ENCODE data around the gene ARHGAP10.

Gene ARHGAP10

GRCh38 chr4:147770831-147771230 lies 38.9 kb downstream of the ARHGAP10 start:
- DNase-seq, result no peak

DNA sequence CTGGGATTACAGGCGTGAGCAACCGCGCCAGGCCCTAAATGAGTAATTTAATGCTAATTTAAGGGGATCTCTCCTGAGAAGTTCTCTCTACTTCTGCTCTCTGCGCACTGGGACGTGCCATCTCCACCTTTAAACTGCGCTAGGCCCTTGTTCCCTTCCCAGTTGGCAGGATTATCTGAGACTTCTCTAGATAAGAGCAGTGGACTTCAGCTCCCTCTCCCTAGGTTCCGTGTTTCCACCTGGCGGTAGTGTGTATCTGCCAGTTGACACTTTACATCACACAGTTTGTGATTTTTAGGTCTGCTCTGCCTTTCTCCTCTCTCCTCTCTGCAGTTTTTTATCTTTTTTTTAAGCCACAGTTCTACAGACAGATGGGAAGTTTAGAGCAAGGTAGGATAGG lies 40.2 kb downstream of the ARHGAP10 start:
- no peak for DNase-seq

- DNase-seq, result peak in 1 of 2 experiments; percentile 11
These were observed 40.6 kb downstream of the ARHGAP10 start for GRCh38 chr4:147772459-147772969.

DNA sequence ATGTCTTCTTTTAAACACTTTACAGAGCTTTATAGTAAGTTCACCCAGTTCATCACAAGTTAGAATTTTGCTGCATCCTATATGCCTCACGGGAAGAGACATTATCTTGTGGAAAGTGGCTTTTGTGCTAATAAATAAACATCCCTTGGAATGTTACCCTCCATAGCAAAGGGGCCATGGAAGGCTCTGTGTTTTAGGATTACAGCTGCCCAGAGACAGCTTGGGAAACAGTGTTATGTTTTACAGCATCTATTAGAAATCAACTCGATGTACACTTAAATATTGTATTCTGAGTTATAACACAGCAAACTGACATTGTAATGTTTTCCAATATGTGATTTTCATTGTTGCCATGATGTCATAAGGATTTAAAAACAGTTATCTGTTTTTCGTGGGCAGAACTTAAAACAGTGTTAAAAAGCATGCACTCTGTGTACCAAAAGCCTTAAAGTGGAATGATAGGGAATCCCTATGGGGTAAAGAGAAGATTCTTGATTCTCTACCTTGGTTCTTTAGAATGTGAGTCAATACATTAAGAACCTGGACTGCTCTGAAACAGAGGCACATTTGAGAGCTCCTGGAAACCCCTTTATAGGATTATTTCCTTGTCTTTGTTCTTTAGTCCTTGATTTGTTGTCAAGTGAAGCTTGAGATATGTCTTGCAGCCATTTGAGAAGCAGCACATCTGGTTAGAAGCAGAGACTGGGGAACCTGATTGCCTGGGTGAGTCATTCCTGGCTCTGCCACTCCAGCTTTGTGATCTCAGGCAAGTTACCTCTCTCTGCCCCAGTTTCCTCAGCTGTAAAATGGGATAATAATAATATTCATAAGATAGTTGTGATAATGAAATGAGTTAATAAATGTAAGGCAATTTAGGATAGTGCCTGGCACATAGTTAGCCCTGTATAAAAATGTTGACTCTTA lies 41.6 kb downstream of the ARHGAP10 start:
- DNase-seq, result no peak

DNA sequence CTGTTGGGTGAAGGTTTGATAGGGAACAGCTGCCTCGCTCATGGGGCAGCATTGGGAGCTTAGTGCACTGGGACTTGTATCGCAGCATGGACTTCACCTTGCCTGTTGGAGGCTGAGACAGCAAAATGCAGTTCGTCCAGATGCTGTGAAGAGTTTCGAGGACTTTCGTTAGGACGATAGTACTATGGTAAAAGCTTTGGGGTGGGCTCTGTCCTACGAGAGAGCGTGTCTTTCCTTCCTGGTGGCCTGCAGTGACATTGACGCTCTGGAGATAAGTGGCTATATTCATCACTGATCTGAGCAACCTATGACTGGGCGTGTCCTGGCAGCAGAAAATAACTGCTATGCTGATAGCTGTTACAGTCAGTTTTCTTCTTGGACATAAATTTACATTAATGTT lies 44.8 kb downstream of the ARHGAP10 start:
- DNase-seq, result no peak

DNA sequence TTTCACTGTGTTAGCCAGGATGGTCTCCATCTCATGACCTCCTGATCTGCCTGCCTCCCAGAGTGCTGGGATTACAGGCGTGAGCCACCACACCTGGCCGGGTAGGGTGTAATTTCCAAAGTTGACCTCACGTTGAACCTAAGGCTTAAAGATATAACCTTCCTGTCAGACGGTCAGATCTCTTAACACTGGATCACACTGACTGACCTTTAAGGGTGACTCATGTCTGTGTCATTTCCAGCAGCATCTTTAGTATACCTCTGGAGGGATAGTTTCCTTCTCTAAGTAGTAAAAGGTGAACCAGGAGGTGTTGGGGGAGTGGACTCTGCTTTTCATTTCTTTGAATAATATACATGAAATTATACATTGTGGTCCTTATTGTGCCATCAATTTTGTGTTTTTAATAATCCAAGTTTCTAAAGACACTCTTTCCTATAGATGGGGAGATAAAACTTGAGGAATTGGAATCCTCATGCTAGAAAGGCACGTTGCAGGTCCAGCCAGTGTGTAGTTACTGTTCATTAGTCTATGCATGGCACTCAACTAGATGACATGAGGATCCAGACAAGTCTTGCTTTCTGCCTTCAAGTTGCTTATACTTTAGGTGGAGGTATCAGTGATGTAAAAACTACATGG lies 45.7 kb downstream of the ARHGAP10 start:
- no peak for DNase-seq

DNA sequence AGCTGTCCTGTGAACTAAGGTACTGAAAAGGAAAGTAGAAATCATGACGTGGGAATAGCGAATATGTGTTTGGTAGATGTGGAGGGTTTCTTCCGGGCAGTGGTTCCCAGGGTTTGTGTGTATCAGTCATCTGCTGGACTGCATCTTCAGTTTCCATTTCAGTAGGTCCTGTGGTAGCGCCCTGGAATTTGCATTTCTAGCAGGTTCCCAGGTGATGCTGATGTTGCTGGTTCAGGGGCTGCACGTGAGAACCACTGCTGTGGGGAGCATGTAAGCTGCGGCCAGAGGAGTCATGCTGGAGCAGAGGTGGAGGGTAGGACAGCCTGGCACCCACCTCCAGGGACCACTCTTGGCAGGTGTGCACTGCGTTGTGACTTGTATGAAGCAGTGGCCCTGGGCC lies 47.1 kb downstream of the ARHGAP10 start:
- DNase-seq, result no peak

DNA sequence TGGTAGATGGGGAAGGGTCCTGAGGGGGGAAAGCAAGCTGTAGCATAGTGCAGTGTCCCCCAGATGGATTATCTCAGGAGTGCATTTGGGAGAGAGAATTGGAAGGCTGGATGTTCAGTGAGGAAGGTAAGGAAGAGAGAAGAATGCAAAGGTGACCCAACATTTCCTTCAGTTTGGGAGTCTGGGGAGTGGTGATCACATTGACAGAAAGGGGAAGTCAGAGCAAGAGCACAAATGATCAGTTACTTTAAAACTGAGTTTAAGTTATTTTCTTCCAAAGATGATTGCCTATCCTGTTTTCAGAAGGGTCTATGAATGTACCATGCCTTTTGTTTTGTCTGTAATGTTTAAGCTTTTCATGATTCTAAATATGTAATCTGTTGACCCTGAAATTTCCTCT lies 47.6 kb downstream of the ARHGAP10 start:
- no peak for DNase-seq

DNA sequence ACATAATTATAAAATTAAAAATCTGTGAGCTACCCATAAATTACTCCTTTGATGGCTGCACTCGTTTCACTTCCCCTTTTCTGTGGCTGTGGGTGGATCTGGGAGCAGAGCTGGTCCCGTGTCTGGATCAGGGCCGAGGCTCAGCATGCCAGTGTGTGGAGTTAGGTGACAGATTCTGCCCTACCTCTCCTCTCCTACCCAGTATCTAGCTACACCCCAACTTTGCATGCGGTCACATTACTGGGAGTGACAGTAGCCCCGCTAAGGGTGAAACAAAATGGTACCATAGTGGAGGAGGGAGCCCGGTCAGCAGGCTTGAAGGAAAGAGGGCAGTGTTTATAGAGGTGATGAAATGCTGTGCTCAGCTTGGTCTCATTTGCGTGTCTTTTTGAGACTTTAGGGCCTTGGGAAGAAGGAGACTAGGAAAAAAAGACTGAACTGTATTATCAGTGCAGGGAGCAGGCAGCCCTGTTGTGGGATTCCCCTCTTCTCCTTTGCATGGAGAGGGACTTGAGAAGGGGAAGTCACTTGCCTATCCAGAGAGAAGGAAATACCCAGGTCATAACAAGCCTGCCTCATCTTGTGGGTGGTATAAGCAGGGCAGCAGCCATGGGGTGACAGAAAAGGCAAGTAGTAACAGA lies 48.4 kb downstream of the ARHGAP10 start:
- no peak for DNase-seq

DNA sequence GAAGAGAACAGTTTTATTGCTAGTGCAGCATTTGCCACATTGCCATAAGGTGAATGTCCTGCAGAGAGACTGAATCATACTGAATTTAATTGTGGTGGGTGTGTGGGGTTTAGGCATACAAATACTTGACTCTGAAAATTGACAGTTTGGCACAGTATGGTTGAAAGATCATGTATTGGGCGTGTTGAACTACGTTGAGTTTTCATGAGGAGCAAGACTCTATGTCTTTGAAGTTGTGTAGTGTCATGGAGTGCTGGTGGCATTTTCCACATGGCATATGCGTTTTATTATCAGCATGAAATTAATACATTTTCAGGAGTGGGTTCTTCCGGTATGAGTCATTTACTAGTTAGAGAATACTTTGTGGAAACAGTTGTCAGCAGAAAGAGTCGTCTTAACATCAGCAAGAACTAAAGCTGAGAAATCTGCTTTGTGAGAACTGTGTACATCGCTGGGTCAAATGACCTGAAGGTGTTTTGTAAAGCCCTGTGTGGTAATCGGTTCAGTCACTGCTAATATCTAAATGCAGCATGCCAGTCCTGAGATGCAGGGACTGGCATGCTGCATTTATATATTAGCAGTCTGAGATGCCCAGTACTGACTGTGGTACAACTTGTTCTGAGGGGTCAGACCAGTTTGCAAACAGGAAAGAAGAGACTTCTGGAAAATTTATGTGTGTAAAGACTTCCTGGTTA lies 50.3 kb downstream of the ARHGAP10 start:
- DNase-seq, result no peak

DNA sequence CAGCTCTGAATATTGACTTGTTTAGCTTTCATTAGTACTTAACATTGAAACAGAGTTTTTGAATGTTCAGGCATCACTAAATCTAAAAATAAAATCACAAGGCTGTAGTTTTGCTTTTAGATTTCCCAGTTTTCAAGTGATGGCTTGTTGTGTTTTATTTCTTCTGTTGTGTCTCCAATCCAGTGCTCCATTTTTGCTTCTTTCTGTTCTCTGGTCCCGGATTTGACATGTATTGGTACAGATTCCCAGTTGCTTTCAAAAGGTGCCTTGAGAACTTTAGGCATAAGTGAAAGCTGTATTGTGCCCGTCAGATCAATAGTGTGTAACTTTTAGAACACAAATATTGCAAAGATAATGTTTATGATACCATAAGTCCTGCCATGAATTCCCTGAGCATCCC lies 53.2 kb downstream of the ARHGAP10 start:
- DNase-seq, result no peak

GRCh38 chr4:147786031-147786430 lies 54.1 kb downstream of the ARHGAP10 start:
- no peak for DNase-seq

- no peak for DNase-seq
These were observed 54.6 kb downstream of the ARHGAP10 start for GRCh38 chr4:147786531-147786930.

GRCh38 chr4:147787204-147787603 lies 55.3 kb downstream of the ARHGAP10 start:
- no peak for DNase-seq

DNA sequence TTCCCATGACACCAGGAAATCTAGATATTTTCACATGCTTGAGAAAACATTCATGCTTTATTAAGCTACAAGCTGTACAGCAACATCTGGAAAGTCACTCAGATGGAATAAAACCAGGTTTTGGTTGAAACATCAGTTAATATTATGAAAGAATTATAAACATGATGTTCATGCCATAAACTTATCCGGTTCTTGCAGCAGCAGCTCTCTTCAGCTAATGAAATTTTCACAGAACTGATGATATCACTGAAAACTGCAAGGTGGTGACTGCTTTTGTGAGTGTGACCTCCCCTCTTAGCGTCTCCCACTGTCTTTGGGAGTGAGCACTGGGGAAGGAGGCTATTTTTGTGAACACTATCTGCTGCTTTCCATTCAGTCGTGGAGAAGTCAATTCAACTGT lies 56.9 kb downstream of the ARHGAP10 start:
- no peak for DNase-seq

DNA sequence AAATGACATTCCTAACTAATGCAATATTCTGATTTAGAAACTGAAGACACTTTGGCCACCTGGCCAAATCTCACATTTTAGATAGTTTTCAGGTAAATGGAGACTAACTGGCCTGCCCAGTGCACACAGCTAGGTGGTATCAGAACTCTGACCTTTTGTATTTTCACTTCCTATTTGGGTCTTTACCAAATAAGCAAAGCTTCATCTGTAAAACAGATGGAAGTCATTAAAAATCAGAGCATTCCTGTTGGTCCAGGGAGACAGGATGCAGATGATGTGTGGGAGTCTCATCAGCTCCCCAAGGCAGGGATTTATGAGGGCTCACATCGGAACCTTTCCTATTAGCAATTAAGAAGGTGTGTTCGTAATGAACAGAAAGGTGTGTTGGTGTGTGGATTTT lies 57.7 kb downstream of the ARHGAP10 start:
- DNase-seq, result no peak

DNA sequence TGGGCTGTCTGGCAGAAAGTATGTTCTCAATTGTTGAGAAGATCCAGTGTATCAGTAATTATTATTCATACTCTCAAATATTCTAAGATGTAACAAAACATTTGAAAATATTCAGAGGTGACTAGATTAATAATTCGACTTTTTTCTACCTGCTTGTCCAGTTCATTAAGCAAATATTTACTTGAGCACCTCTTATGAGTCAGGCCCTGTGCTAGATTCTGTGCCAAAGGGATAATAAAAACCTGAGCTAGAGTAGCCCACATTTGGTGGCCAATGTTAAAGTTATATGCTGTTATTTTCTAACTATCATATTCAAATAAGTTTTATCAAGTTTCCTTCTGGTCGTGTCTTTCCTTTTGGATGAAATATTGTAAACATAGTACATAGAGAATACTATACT lies 58.5 kb downstream of the ARHGAP10 start:
- no peak for DNase-seq

DNA sequence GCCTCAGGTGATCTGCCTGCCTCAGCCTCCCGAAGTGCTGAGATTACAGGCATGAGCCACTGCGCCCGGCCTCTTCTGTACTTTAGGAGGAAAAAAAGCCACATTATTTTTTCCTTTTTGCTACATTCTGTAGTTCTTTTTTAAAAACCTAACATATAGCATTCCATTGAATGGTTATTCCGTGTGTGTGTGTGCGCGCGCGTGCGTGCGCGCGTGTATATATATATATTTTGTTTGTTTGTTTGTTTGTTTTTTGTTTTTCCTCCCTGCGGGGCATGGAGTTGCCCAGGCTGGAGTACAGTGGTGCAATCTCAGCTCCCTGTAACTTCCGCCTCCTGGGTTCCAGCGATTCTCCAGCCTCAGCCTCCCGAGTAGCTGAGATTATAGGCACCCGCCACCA lies 59.5 kb downstream of the ARHGAP10 start:
- no peak for DNase-seq

- no peak for DNase-seq
These were observed 60.0 kb downstream of the ARHGAP10 start for GRCh38 chr4:147791865-147792264.

DNA sequence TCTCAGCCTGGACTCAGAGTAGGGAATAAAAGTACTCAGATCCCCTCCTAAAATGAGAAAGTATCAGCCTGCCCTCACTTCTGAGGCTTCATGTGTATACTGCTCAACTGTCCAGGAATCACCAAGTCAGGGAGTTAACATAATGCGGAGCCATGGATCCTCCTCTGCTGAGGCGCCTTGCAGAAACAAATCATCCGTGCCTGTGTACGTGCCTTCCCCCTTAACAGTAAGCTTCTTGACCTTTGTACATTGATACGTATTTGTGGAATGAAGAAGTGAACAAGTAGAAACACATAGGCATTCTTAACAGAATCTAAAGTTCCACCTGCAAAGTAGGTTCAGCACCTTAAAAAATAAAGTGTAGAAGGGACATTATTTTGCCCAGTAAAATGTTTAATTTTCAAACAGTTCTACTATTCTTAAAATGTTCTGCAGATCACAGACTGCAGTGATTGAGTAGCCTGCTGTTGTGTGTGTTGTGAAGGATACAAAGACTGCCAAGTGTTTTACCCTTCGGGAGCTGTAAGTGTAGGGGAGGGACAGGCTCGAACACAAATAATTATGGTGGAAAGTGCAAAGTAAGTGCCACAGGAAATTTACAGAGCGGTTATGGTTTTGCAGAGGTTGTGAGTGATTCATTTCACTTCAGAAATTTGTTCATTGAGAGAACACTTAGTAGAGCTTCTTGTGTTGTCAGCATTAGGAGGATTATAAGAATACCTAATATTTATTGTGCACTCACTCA lies 61.9 kb downstream of the ARHGAP10 start:
- DNase-seq, result no peak

DNA sequence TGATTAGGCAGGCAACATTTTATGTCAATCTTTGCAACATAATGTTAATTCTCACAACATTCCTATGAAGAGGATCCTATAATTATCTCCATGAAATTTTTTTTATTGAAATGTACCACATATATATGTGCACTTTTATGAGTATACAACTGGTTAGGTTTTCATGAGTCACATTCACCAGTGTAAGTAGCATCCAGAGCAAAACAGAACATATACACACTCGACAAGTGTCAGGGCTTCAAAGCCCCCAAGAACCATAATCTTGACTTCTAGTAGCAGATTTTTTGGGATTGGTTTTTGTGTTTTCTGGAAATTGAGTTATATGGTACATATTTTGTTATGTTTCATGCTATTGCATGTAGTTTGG lies 62.4 kb downstream of the ARHGAP10 start:
- no peak for DNase-seq

- DNase-seq, result no peak
These were observed 63.0 kb downstream of the ARHGAP10 start for GRCh38 chr4:147794787-147795413.
